GM19468 (cell line): Measurements from ENCODE around the gene PHLDA3.
"Not testable (repeated sequence)": the region's sequence is repeated elsewhere in the genome, so short reads cannot be mapped to it uniquely, and the experiment has no call there.

Source experiments
- ATAC-seq: cut with Tn5 transposase; IDR thresholded peaks from one replicate; pipeline ENCODE4 v1.9.1; 2021; ENCODE audit warnings: mild to moderate bottlenecking, moderate library complexity, moderate number of reproducible peaks; ENCODE audit not compliant: unreplicated experiment; ENCODE audit errors: extremely low read depth

PHLDA3 gene

GRCh38 chr1:201504179-201504631 is 35.2 kb upstream of the PHLDA3 start:
- ATAC-seq = no peak

GRCh38 chr1:201503397-201504176 is 34.6 kb upstream of the PHLDA3 start:
- ATAC-seq = no peak

GRCh38 chr1:201502511-201502857 is 33.5 kb upstream of the PHLDA3 start:
- no peak for ATAC-seq

GRCh38 chr1:201501812-201502510 is 33.0 kb upstream of the PHLDA3 start:
- no peak for ATAC-seq

- no peak for ATAC-seq
Observed at GRCh38 chr1:201501144-201501543, 32.2 kb upstream of the PHLDA3 start.

GRCh38 chr1:201500670-201501120 is 31.7 kb upstream of the PHLDA3 start:
- no peak for ATAC-seq

GRCh38 chr1:201499795-201500669 is 31.0 kb upstream of the PHLDA3 start:
- no peak for ATAC-seq

- ATAC-seq = no peak
Observed at GRCh38 chr1:201499191-201499590, 30.2 kb upstream of the PHLDA3 start.

GRCh38 chr1:201498621-201499020 is 29.6 kb upstream of the PHLDA3 start:
- no peak for ATAC-seq

- no peak for ATAC-seq
Observed at GRCh38 chr1:201497935-201498509, 29.0 kb upstream of the PHLDA3 start.

GRCh38 chr1:201496296-201496690 is 27.3 kb upstream of the PHLDA3 start:
- ATAC-seq = no peak

- no peak for ATAC-seq
Observed at GRCh38 chr1:201495551-201496295, 26.7 kb upstream of the PHLDA3 start.

GRCh38 chr1:201493757-201494617 is 25.0 kb upstream of the PHLDA3 start:
- ATAC-seq = no peak

- ATAC-seq = not testable (repeated sequence)
Observed at GRCh38 chr1:201493026-201493656, 24.2 kb upstream of the PHLDA3 start.

- no peak for ATAC-seq
Observed at GRCh38 chr1:201491896-201492511, 23.0 kb upstream of the PHLDA3 start.

- no peak for ATAC-seq
Observed at GRCh38 chr1:201490708-201491131, 21.7 kb upstream of the PHLDA3 start.

- ATAC-seq = no peak
Observed at GRCh38 chr1:201489643-201490261, 20.8 kb upstream of the PHLDA3 start.
